ENCODE data around the gene TAS2R39.

The TAS2R39 gene

GRCh38 chr7:143216151-143216550 lies 32.9 kb downstream of the TAS2R39 start:
- DNase-seq (ENCODE audit: low read depth in 2 of 3, low spot score in 1 of 3) = no peak

- no peak for DNase-seq (ENCODE audit: low read depth in 2 of 3, low spot score in 1 of 3)
These were observed 33.5 kb downstream of the TAS2R39 start for GRCh38 chr7:143216686-143217085.

- no peak for DNase-seq (ENCODE audit: low read depth in 2 of 3, low spot score in 1 of 3)
These were observed 34.6 kb downstream of the TAS2R39 start for GRCh38 chr7:143217806-143218205.

- no peak for DNase-seq (ENCODE audit: low read depth in 2 of 3, low spot score in 1 of 3)
These were observed 38.1 kb downstream of the TAS2R39 start for GRCh38 chr7:143221286-143221685.

DNA sequence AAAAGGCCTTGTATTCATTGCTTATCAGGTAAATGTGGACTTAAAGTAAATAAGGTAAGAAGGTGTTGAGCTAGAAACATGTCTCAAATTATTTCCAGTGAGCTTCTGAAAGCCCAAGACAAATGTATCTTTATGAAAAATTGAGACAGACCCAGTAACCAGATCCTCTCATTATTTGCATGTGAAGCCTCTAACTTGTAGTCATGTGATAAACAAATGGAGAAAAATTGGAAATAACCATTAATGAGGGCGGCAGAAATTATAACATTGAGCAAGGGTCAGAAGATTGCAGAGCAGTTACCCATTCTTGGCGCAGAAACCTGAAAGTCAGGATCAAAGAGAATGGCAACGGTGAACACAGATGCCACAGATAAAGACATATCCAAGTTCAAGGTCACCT lies 38.5 kb downstream of the TAS2R39 start, which contains the start of gene TAS2R40:
Gene TAS2R40 (plus strand): TSS at position 301 of the 400 bp plus-strand sequence. CDS start 42 bp downstream, at position 343.
- no peak for DNase-seq (ENCODE audit: low read depth in 2 of 3, low spot score in 1 of 3)

DNA sequence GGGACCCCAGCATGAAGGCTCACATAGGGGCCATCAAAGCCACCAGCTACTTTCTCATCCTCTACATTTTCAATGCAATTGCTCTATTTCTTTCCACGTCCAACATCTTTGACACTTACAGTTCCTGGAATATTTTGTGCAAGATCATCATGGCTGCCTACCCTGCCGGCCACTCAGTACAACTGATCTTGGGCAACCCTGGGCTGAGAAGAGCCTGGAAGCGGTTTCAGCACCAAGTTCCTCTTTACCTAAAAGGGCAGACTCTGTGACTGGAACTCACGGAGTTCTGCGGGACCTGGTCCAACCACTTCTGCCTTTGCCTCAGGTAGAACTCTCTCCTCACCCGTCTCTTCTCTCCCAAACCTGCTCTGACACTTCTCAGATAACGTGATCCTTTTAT lies 39.6 kb downstream of the TAS2R39 start:
- DNase-seq (ENCODE audit: low read depth in 2 of 3, low spot score in 1 of 3) = no peak

GRCh38 chr7:143223784-143224183 lies 40.6 kb downstream of the TAS2R39 start:
- DNase-seq (ENCODE audit: low read depth in 2 of 3, low spot score in 1 of 3) = no peak

DNA sequence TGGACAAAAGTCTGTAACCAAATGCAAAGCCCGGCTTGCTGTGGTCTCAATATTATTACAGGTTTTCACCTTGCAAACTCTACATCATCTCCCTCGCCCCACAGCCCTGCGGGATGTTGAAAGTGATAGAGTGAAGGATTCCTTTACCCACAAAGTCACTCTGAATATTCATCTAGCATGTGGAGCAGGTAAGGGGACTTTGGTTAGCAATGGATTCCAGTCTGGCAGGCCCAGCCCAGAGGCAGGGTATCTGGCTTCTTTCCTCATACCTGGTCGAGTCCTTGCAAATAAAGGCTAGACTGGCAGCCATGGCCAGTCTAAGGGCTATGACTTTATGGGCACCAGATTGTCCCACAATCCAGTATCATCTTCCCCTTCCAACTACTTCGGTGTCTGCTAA lies 41.8 kb downstream of the TAS2R39 start:
- no peak for DNase-seq (ENCODE audit: low read depth in 2 of 3, low spot score in 1 of 3)

DNA sequence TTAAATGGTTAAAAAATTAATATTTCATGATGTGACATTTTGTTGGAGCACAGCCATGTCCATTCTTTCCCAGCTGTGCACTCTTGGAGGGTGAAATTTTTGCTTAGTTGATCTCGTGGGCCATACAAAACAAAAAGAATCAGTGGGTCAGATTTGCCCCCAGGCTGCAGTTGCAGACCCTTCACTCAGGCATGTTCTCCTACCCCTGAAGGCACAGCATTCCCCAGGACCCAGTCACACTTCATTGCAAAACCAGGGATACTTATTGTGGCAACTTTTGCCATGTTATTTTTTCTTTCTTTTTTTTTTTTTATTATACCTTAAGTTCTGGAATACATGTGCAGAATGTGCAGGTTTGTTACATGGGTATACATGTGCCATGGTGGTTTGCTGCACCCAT lies 44.6 kb downstream of the TAS2R39 start:
- no peak for DNase-seq (ENCODE audit: low read depth in 2 of 3, low spot score in 1 of 3)

- DNase-seq (ENCODE audit: low read depth in 2 of 3, low spot score in 1 of 3) = no peak
These were observed 46.0 kb downstream of the TAS2R39 start for GRCh38 chr7:143229054-143229790.

DNA sequence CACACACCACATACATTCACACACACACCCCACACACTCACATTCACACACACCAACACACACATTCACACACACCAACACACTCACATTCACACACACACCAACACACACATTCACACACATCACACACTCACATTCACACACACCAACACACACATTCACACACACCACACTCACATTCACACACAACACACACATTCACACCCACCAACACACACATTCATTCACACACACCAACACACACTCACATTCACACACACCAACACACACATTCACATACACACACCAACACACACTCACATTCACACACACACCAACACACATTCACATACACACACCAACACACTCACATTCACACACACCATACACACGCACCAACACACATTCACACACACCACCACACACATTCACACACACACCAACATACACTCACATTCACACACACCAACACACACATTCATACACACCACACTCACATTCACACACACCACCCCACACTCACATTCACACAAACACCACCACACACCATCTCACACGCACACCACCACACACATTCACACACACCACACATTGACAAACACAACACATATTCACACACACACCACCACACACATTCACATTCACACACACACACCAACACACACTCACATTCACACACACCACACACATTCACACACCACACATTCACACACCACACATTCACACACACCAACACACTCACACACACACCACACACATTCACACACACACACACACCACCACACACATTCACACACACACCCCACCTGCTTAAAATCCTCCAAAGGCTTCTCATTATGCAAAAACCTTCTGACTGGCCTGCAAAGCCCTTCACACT lies 47.6 kb downstream of the TAS2R39 start:
- no peak for DNase-seq (ENCODE audit: low read depth in 2 of 3, low spot score in 1 of 3)

All from stimulated activated CD4-positive, alpha-beta T cell treated with anti-CD3 and anti-CD28 coated beads, Interleukin-12 subunit alpha, Interleukin-12 subunit beta, amount 100 ng/mL, for 48 hours (primary cell).